HEK293 (cell line): ENCODE measurements around the gene UHMK1.

Experiments
- CTCF ChIA-PET: fragments of 350-600 bp; formaldehyde crosslinking; extraction: SDS; loops from one replicate; lab custom pipeline; 2021; ENCODE audit warnings: antibody characterized with exemption; lab: Yijun Ruan, JAX
- POLR2A ChIA-PET: fragments of 300-600 bp; formaldehyde crosslinking; extraction: SDS; loops from one replicate; lab custom pipeline; 2020; ENCODE audit warnings: antibody characterized with exemption, inconsistent platforms; lab: Yijun Ruan, JAX
- H3K27ac ChIP-seq: fragments of 200-500 bp; sonication (Bioruptor generic); 2 replicates; pipeline ENCODE4 v1.5.1; 2014; ENCODE audit warnings: low read depth, low read length, control low read depth, inconsistent platforms; ENCODE audit errors: extremely low read depth
- H3K36me3 ChIP-seq, 2 experiments: fragments of 200-500 bp in 1 of 2; sonication (Bioruptor generic) in 1 of 2; 1 replicate in 1 of 2; 2 replicates in 1 of 2; pipeline ENCODE4 v1.5.1; 2014 to 2017; ENCODE audit warnings: inconsistent platforms in 2 of 2, low read length in 2 of 2; ENCODE audit not compliant: control insufficient read depth in 2 of 2, insufficient read depth in 1 of 2
- H3K4me1 ChIP-seq: fragments of 200-500 bp; sonication (Bioruptor generic); 2 replicates; pipeline ENCODE4 v1.5.1; 2014; ENCODE audit warnings: mild to moderate bottlenecking, low read length, inconsistent platforms; ENCODE audit not compliant: control insufficient read depth, insufficient read depth
- H3K4me3 ChIP-seq: 2 replicates; pipeline ENCODE4 v1.5.1; 2011; ENCODE audit warnings: low read depth, mild to moderate bottlenecking, control low read depth, low read length, moderate library complexity
- H3K9me3 ChIP-seq: fragments of 200-500 bp; sonication (Bioruptor generic); 2 replicates; pipeline ENCODE4 v1.5.1; 2014; ENCODE audit warnings: low read depth, low read length, inconsistent platforms; ENCODE audit not compliant: control insufficient read depth, insufficient read depth
- ATF2 ChIP-seq: fragments of 450-650 bp; formaldehyde crosslinking; IDR thresholded peaks from 2 replicates; pipeline ENCODE4 v1.5.1; 2016; ENCODE audit warnings: missing biosample characterization, missing genetic modification characterization, low read depth
- BCL6B ChIP-seq: fragments of 450-650 bp; formaldehyde crosslinking; IDR thresholded peaks from 2 replicates; pipeline ENCODE4 v1.5.1; 2017; ENCODE audit warnings: missing biosample characterization, missing genetic modification characterization
- KLF1 ChIP-seq: fragments of 450-650 bp; formaldehyde crosslinking; IDR thresholded peaks from 2 replicates; pipeline ENCODE4 v1.5.1; 2016; ENCODE audit warnings: missing biosample characterization, missing genetic modification characterization
- PRDM6 ChIP-seq: fragments of 450-650 bp; formaldehyde crosslinking; IDR thresholded peaks from 2 replicates; pipeline ENCODE4 v1.5.1; 2017; ENCODE audit warnings: missing biosample characterization, missing genetic modification characterization
- ZBTB1 ChIP-seq: fragments of 450-650 bp; formaldehyde crosslinking; IDR thresholded peaks from 2 replicates; pipeline ENCODE4 v1.5.1; 2016; ENCODE audit warnings: missing biosample characterization, missing genetic modification characterization
- ZNF174 ChIP-seq: fragments of 450-650 bp; formaldehyde crosslinking; IDR thresholded peaks from 2 replicates; pipeline ENCODE4 v1.5.0; 2017; ENCODE audit warnings: missing biosample characterization, mild to moderate bottlenecking, missing genetic modification characterization
- ZNF184 ChIP-seq: fragments of 450-650 bp; IDR thresholded peaks from 2 replicates; pipeline ENCODE4 v1.5.1; 2018; ENCODE audit warnings: missing biosample characterization, mild to moderate bottlenecking, missing genetic modification characterization
- ZNF24 ChIP-seq: fragments of 450-650 bp; formaldehyde crosslinking; IDR thresholded peaks from 2 replicates; pipeline ENCODE4 v1.5.1; 2016; ENCODE audit warnings: missing biosample characterization, missing genetic modification characterization
- ZNF26 ChIP-seq: fragments of 450-650 bp; formaldehyde crosslinking; IDR thresholded peaks from 2 replicates; pipeline ENCODE4 v1.5.1; 2016; ENCODE audit warnings: missing biosample characterization, missing genetic modification characterization
- ZNF350 ChIP-seq: fragments of 450-650 bp; formaldehyde crosslinking; IDR thresholded peaks from 2 replicates; pipeline ENCODE4 v1.5.0; 2017; ENCODE audit warnings: missing biosample characterization, mild to moderate bottlenecking, missing genetic modification characterization
- ZNF404 ChIP-seq: fragments of 450-650 bp; formaldehyde crosslinking; IDR thresholded peaks from 2 replicates; pipeline ENCODE4 v1.5.1; 2017; ENCODE audit warnings: missing biosample characterization, missing genetic modification characterization
- ZNF510 ChIP-seq: fragments of 450-650 bp; formaldehyde crosslinking; IDR thresholded peaks from 2 replicates; pipeline ENCODE4 v1.5.1; 2018; ENCODE audit warnings: mild to moderate bottlenecking, missing genetic modification characterization, missing biosample characterization; ENCODE audit not compliant: insufficient replicate concordance
- ZNF560 ChIP-seq: fragments of 450-650 bp; formaldehyde crosslinking; IDR thresholded peaks from 2 replicates; pipeline ENCODE4 v1.5.1; 2017; ENCODE audit warnings: missing biosample characterization, missing genetic modification characterization, borderline replicate concordance
- ZNF596 ChIP-seq: fragments of 450-650 bp; IDR thresholded peaks from 2 replicates; pipeline ENCODE4 v1.5.0; 2018; ENCODE audit warnings: missing biosample characterization, mild to moderate bottlenecking, missing genetic modification characterization, moderate library complexity
- ZNF600 ChIP-seq: fragments of 450-650 bp; formaldehyde crosslinking; IDR thresholded peaks from 2 replicates; pipeline ENCODE4 v1.5.1; 2016; ENCODE audit warnings: missing biosample characterization, missing genetic modification characterization
- ZNF654 ChIP-seq: fragments of 450-650 bp; formaldehyde crosslinking; IDR thresholded peaks from 2 replicates; pipeline ENCODE4 v1.5.1; 2016; ENCODE audit warnings: low read depth, missing biosample characterization, missing genetic modification characterization
- ZNF791 ChIP-seq: fragments of 450-650 bp; formaldehyde crosslinking; IDR thresholded peaks from 2 replicates; pipeline ENCODE4 v1.5.1; 2016; ENCODE audit warnings: missing biosample characterization, missing genetic modification characterization
- ZNF792 ChIP-seq: fragments of 450-650 bp; formaldehyde crosslinking; IDR thresholded peaks from 2 replicates; pipeline ENCODE4 v1.5.1; 2016; ENCODE audit warnings: missing biosample characterization, missing genetic modification characterization
- ZSCAN18 ChIP-seq: fragments of 450-650 bp; formaldehyde crosslinking; IDR thresholded peaks from 2 replicates; pipeline ENCODE4 v1.5.1; 2016; ENCODE audit warnings: missing biosample characterization, missing genetic modification characterization

The UHMK1 gene

GRCh38 chr1:162530988-162531319 is 33.3 kb downstream of the UHMK1 start:
- H3K27ac ChIP-seq, result no peak overlapping the region
- TF ChIP-seq ZNF792 (no peak), ZNF24 (tag by site-specific recombination) (no peak), BCL6B (tag by site-specific recombination) (no peak), ZNF791 (tag by site-specific recombination) (no peak), ATF2 (tag by site-specific recombination) (no peak), PRDM6 (tag by site-specific recombination) (no peak), KLF1 (tag by site-specific recombination) (no peak)
- CTCF ChIA-PET, result interaction anchor here (1.0 kb wide), 1 partner anchor 269 kb away, joined by 3 read pairs; no protein-coding TSS in a partner anchor

GRCh38 chr1:162535501-162535900 is 37.9 kb downstream of the UHMK1 start:
- H3K27ac ChIP-seq, result no peak overlapping the region
- TF ChIP-seq ZNF350 (tag by site-specific recombination), result no peak
- TF ChIP-seq ZBTB1, result no peak
- TF ChIP-seq ZNF560 (tag by site-specific recombination), result no peak
- TF ChIP-seq ZNF654 (tag by site-specific recombination), result no peak
- no peak for TF ChIP-seq ZNF24 (tag by site-specific recombination)
- TF ChIP-seq ZNF184 (tag by site-specific recombination), result no peak
- TF ChIP-seq ZNF596 (tag by site-specific recombination), result no peak
- TF ChIP-seq ZNF174, result no peak
- TF ChIP-seq ZNF26 (tag by site-specific recombination), result no peak
- TF ChIP-seq ZNF404 (tag by site-specific recombination), result no peak
- no peak for TF ChIP-seq ZSCAN18 (tag by site-specific recombination)
- no peak for TF ChIP-seq ZNF510 (tag by site-specific recombination)
- no peak for TF ChIP-seq ZNF600
- H3K36me3 ChIP-seq, result no peaks in the 10 kb centered on the region; a peak in 1 of 3 replicates
- ChIA-PET POLR2A (interaction anchor here (0.7 kb wide), 1 partner anchor 9 kb away, joined by 3 read pairs; no protein-coding TSS in a partner anchor), CTCF (no interaction called here)
- no peaks in the 10 kb centered on the region for H3K9me3 ChIP-seq
- no peak overlapping the region for H3K4me3 ChIP-seq
- H3K4me1 ChIP-seq, result no peaks in the 10 kb centered on the region

More at GRCh38 chr1:162530988-162531319, 33.3 kb downstream of the UHMK1 start:
- H3K4me3 ChIP-seq, result no peak overlapping the region
- H3K9me3 ChIP-seq, result no peaks in the 10 kb centered on the region
- no peaks in the 10 kb centered on the region for H3K4me1 ChIP-seq
- POLR2A ChIA-PET, result no interaction called here
- H3K36me3 ChIP-seq, result no peaks in the 10 kb centered on the region; a peak in 1 of 3 replicates
